ENCODE results near the gene GMPR2.

GRCh38 chr14:24185026-24185425 is 47.7 kb upstream of the GMPR2 start:
- TF ChIP-seq, protein P1, sequence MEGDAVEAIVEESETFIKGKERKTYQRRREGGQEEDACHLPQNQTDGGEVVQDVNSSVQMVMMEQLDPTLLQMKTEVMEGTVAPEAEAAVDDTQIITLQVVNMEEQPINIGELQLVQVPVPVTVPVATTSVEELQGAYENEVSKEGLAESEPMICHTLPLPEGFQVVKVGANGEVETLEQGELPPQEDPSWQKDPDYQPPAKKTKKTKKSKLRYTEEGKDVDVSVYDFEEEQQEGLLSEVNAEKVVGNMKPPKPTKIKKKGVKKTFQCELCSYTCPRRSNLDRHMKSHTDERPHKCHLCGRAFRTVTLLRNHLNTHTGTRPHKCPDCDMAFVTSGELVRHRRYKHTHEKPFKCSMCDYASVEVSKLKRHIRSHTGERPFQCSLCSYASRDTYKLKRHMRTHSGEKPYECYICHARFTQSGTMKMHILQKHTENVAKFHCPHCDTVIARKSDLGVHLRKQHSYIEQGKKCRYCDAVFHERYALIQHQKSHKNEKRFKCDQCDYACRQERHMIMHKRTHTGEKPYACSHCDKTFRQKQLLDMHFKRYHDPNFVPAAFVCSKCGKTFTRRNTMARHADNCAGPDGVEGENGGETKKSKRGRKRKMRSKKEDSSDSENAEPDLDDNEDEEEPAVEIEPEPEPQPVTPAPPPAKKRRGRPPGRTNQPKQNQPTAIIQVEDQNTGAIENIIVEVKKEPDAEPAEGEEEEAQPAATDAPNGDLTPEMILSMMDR (IDR thresholded peaks at IDR 0.05 in 8 of 11, conservative IDR thresholded peaks at IDR 0.05 in 3 of 11) = no peak
- no peak for TF ChIP-seq POLR2A (IDR thresholded peaks at IDR 0.05)

All from spleen (tissue), 7 donors.